Glomerular visceral epithelial cell (primary cell): ENCODE measurements around the gene FGFRL1.
"Not testable (repeated sequence)": the region's sequence is repeated elsewhere in the genome, so short reads cannot be mapped to it uniquely, and the experiment has no call there.

Source experiments
- DNase-seq: peaks from one replicate; pipeline ENCODE4 v3.0.0-alpha.2; 2016; ENCODE audit errors: extremely low spot score

The FGFRL1 gene

DNA sequence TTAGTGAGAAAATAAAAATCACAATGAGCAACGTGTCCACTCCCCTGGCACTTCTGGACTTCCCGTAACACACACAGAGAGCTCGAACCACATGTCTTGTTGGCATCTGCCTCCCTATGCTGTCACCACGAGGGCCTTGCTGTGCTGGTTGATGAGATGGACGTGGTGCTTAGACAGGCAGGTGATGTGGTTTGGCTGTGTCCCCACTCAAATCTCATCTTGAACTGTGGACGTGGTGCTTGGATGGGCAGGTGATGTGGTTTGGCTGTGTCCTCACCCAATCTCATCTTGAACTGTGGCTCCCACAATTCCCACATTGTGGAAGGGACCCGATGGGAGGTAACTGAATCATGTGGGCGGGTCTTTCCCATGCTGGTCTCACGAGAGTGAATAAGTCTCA is 40.0 kb downstream of the FGFRL1 start:
- DNase-seq, result no peak

DNA sequence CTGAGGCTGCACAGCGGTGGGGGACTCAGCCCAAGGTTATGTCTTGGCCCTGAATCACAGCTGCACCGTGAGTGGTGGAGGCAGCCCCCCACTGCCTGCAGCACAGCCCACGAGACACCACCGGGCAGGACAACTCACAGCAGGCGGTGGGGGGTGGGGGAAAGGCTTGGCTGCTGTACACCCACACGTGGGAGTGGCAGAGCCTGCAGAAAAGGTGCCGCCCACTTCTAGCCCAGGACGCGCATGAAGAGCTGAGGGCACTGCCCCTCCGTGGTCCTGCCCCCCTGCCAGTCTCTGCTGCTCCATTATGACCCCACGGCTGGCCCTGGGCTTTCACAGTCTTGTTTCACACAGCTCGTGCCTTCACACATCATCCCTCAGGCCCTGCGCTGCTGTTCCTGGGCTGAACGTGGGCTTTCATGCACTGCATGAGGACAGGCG is 40.8 kb downstream of the FGFRL1 start:
- no peak for DNase-seq

DNA sequence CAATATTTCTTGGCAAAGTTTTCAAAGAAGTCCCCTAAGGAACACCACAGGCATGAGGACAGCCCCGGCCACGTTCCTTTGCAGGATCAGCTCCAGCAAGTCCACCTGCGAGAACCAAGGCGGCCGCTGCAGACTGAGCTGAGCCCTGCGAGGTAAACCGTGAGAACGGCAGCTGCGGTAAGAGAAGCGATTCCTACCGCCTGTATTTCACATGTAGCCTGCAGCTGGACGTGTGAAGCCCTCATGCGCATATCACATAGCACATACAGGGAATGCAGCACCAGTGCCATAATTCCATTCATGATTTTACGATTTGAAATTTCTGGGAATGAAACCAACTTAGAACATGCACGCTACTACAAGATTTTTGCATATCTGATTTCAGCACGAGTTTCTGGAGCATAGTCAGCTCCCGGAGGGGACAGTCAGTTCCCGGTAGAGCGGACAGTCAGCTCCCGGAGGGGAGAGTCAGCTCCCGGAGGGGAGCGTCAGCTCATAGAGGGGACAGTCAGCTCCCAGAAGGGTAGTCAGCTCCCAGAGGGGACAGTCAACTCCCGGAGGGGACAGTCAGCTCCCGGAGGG is 41.7 kb downstream of the FGFRL1 start:
- DNase-seq, result no peak

DNA sequence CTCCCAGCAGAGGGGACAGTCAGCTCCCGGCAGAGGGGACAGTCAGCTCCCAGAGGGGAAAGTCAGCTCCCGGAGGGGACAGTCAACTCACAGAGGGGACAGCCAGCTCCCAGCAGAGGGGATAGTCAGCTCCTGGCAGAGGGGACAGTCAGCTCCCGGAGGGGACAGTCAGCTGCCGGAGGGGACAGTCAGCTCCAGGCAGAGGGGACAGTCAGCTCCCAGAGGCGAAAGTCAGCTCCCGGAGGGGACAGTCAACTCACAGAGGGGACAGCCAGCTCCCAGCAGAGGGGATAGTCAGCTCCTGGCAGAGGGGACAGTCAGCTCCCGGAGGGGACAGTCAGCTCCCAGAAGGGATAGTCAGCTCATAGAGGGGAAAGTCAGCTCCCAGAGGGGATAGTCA is 42.5 kb downstream of the FGFRL1 start:
- DNase-seq, result not testable (repeated sequence)

DNA sequence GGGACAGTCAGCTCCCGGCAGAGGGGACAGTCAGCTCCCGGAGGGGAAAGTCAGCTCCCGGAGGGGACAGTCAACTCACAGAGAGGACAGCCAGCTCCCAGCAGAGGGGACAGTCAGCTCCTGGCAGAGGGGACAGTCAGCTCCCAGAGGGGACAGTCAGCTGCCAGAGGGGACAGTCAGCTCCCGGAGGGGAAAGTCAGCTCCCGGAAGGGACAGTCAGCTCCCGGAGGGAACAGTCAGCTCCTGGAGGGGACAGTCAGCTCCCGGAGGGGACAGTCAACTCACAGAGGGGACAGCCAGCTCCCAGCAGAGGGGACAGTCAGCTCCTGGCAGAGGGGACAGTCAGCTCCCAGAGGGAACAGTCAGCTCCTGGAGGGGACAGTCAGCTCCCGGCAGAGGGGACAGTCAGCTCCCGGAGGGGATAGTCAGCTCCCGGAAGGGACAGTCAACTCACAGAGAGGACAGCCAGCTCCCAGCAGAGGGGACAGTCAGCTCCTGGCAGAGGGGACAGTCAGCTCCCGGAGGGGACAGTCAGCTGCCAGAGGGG is 43.3 kb downstream of the FGFRL1 start:
- DNase-seq, result not testable (repeated sequence)

DNA sequence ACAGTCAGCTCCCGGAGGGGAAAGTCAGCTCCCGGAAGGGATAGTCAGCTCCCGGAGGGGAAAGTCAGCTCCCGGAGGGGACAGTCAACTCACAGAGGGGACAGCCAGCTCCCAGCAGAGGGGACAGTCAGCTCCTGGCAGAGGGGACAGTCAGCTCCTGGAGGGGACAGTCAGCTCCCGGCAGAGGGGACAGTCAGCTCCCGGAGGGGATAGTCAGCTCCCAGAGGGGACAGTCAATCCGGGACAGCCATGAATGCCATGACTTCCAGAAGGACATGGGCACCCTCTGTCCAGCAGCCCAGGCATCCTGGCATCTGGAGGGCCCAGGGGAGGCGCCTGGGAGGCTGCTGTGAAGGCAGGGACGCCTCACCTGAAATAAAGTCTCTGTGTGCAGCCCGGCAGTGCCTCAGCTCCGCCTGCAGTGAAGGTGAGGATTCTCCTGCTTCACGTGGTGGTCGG is 43.8 kb downstream of the FGFRL1 start:
- DNase-seq, result not testable (repeated sequence)

DNA sequence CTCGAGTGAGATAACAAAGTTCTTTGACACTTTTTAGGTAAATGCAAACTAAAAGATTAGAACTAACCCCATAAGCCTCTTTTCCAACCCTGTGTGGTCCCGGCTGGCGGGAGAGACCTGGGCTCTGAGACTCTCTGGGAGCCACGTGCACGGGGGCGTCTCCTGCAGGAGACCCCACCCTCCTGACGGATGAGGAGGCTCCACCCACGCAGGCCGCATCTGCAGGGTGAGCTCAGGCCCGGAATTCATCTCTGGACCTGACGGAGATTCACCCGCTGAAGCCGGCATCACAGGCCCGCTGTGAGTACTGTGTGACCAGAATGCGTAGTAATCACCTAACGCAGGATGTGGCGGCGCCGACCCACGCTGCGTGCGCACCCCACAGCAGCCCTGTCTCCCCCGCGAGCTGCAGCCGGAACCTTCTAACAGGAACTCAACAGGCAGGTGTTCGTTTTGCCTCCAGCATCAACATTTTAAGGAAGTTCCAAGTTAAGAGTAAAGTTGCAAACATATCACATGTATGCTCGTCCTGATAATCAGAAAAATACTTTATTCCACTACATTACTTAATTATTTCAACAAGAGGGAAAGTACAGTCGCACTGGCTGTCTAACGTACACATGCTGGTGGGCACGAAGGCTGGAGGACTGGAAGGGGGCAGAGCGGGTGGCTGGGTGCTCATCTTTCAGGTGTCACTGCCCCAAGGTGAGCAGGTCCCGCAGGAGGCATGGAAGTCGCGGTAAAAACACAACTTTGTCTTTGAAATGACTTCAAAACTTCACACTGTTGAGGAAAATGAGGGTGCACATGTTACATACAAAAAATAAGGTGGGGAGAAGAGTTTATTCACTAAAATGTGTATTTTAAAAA is 44.5 kb downstream of the FGFRL1 start:
- no peak for DNase-seq

DNA sequence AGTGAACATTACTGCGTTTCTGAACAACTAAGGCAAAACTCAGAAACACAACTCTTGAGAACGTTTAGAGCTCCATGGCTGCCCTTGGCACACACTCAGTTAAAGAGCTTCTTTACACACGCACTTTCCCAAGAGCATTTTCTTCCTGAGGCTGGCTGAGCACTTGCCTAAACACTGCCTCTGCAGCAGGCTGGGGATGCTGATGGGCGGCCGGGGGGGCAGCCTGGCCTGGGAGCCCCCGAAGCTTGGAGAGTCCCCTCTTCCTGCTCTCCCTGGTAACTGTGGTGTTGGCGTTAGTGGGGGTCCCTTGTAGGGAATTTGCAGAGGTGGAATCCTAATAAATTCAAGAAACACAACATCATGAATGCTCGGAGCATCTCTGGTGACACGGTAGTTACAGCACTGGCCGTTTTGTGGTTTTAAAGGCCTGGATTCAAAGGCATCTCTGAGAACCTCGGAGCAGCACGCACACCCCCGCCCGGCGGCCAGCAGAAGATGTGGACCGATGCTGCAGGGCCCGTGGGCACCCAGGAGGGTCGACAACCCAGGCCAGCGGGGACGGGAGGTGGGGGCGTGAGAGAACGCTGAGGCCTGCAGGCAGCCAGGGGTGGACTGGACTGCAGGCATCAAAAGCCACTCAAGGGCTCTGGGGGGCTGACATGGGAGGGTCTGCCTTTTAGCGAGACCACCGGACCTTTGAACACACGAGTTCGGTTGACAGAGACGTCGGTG is 45.4 kb downstream of the FGFRL1 start:
- DNase-seq, result no peak

DNA sequence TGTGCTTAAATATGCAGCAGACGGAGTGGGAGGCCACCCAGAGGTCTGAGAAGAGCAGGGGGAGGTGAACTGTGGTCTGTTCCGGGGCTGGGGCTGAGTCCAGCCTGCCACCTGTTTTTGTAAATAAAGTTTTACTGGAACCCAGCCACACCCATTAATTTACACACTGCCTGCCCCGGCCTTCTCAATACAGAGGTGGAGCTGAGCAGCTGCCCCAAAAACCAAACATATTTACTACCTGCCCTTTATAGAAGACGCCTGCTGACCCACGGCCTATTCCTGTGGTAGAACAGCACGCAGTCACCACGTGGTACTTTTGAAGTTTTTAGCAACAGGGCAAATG is 45.9 kb downstream of the FGFRL1 start:
- no peak for DNase-seq

DNA sequence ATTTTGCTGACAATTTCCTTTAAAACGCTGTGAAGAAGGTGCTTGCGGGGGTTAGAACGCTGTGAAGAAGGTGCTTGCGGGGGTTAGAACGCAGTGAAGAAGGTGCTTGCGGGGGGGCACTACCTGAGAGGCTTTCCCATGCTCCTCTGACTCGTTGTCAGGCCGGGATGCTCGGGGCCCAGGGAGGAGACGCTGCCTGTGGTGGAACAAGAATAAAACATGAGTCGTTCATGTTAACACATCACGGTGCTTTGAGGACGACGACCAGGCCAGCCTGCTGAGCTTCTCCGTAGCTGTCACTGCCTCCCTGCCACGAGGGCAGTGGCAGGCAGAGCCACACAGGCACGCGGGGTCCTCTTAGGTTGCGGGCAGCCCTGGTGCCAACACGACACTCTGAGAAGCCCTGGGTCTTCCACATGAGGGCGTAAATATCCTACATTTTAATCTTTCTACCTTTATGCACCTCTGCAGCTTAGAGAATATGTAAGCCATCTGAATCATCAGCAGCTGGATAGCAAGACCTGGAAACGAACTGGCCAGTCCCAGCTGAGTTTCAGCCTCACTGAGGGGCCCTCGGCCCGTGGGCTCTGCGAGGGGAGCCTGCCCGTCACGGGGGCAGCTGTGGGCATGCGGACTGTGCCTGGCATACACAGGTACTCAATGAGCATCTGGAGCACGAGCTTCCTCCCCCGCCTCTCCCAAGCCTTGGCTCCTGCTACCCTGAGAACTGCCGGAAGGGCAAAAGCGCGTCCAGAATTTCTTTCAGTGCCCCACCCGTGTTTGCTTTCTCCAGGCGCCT is 47.0 kb downstream of the FGFRL1 start:
- DNase-seq, result no peak

DNA sequence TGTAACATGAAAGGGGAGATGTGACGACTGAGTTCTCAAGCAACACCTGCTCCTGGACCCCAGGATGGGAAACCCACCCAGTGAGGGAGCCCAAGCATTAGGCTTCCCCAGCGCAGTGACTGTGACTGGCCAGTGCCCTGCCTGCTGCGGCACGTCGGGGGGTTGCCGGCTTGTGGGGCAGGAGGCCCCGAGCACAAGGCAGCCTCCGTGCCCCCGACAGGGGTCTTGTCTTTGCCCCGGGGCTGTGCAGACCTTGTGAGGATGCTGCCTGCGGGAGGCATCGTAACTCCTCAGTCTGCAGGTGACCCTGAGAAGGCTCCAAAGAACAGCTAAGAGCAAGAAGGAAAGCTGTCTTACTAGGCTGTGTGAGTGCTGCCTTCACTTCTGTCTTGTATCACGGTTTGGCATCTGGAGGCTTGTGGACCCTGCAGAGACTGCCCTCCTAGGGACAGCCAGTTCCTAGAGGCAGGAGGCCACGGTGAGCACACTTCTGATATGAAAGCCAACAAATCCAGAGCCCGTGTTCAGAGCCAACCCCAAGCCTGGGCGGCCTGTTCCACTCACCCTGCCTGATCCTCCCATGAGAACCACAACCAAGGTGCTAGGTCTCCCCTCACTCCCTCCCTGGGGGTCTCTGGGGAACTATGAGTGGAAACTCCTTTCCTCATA is 47.7 kb downstream of the FGFRL1 start:
- no peak for DNase-seq

DNA sequence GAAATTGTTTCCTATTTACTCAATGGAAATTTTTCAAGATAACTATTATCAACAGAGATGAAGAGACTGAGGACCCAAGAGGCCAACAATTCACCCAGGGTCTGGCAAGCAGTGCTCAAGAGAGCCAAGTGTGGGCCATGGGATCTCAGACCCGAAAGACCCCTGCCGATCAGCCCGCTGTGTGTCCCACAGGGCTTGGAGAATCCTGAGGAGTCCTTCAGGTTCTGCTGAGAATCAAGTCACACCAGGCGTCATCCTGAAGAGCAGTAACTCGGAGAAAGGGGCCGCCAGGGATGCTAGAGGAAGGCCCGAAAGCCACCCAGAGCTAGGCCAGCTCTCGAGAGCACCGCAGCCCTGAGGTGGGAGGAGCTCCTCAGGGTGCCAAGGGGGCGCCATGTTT is 48.7 kb downstream of the FGFRL1 start:
- DNase-seq, result no peak

DNA sequence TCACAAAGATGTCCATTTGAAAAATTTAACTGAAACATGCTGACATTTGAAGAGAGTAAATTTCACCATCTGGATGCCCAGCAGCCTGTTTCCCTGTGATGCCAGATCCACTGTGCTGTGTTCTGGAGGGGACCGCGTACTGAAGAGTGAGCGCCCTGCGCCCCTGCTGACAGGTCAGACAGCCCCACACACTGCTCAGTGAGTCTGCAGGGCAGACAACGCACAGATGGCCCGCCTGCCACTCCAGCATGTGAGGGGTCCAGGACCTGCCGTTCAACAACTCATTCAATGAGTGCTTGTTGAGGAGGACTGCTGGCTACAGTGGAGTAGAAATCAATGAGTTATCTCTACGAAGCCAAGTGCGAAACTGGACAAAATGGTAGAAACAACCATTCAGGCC is 49.2 kb downstream of the FGFRL1 start:
- no peak for DNase-seq

DNA sequence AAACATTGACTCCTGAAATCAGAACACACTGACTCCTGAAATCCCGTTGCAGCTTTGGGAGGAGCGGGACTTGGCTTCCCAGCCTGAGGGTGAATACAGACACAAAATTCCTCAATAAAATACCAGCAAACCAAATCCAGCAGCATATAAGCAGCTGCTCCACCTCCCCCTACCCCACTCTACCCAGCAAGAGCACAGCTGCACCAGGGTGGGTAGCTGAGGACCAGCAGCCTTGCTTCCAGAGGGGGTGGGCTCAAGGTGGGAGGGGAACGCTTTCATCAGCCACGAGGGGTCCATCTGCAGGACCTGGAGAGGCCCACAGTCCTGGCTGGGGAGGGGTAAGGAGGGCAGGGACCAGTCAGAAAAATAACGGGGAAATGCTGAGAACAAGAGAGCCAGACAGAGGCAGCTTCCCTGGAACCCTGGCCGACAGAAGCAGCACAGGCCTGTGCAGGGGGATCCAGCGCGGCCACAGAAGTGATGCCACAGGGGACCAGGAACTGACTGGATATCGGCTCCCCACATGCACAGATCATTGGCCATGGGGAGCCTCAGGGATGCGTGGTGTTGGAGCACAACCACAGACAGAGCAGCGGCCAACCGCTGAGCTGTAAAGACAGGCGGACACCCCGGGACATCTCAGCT is 49.8 kb downstream of the FGFRL1 start:
- no peak for DNase-seq

DNA sequence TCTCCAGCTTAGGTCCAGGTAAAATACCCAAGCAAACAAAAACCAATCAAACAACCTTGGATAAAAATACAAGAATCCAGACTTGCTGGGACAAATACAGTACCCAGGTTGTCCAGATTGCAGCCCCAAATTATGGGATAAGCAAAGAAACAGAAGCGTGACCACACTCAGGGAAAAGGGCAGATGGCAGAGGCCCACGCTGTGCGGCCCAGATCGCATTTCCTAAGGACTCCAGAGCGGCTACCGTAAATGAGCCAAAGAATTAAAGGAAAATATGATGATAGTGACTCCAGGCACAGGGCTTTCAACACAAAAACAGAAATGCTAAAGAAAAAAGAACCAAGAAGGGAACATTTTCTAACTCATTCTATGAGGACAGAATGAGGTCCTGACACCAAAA is 50.3 kb downstream of the FGFRL1 start:
- DNase-seq, result no peak

DNA sequence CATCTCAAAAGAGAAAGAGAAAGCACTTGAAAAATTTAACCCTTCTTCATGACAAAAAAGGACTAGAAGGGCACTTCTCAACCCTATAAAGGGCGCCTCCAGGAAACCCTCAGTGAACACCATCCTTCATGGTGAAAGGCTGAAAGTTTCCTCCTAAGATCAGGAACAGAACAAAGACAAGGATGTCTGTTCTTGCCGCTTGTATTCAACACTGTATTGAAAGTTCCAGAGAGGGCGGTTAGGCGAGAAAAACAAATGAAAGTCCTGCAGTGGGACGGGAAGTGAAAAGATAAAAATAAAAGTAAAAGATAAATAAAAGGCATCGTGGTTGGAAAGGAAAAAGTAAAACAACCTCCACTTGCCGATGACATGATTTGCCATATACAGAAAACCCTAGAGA is 51.0 kb downstream of the FGFRL1 start:
- DNase-seq, result no peak

DNA sequence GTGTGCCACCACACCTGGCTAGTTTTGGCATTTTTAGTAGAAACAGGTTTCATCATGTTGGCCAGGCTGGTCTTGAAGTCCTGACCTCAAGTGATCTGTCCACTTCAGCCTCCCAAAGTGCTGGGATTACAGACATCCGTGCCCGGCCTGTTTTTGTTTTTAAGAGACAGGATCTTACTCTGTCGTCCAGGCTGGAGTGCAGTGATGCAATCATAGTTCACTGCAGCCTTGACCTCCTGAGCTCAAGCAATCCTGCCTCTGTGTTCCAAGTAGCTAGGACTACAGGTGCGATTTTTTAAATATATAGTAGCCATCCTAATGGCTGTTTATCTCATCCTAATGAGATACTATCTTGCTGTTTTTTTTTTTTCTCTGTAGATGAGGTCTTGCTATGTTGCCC is 54.3 kb downstream of the FGFRL1 start:
- no peak for DNase-seq

DNA sequence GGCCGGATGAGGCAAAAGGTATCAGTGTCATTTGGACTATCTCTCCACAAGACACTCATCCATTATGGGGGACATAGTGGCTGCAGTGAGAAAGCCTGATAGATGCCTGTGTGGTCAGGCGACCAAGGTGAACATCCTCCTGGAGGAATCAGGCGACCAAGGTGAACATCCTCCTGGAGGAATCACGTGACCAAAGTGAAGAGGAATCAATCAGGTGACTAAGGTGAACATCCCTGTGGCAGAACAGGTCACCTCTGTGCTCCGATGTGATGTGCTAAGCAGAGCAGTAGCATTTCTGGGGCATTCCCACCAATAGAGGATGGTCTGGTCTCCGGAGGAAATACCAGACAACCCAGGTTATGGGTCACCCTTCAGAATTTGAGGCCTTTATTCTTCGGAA is 58.0 kb downstream of the FGFRL1 start:
- DNase-seq, result no peak

DNA sequence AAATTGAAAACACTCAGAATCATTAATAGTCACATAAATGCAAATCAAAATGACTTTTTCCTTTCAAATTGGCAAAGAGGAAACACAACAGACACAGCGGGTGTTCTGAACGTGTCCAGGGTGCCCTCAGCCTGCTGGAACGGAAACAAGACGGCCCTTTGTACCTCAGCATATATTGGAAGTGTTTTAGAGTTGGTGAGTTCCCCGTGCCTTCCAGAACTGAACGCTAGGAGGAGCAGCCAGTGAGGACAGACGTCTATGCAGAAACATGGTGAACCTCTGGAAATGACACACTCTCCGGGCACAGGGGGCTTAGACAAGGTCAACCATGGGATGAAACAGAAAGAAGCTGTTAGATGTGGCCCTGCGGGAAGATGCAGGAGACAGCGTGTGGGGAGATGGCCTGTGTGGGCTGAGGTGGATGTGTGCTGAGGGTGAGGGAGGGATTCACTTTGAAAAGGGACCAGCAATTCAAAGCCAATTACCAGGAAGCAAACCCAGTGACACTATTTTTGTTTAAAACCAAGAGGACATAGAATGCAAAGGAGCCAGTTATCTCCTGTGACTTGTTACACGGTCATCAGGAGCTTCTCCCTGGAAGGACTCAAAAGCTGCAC is 61.5 kb downstream of the FGFRL1 start:
- DNase-seq, result peak; percentile 63

DNA sequence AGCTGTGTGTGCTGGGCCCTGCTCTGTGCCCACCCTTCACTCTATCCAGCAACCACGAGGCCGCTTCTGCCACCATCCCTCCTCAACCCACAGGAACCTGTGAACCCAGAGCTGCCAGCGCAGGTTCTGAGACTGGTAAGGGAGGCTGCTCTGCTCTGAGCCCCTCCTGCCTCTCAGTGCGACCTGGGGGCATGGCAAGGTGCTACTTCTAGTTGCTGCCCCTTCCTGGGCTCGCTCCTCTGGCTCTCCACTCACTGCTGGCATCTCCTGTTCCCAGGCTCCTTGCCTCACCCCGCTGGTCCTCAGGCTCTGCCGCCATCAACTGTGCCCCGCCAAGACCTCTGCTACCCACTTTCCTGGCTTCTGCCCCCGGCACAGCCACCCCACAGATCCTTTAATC is 62.7 kb downstream of the FGFRL1 start:
- DNase-seq, result no peak
